Loucy (cell line): Measurements from ENCODE around the gene HOMER1.

Experiments
- H2AFZ ChIP-seq: fragments of 200-600 bp; sonication (generic); 2 replicates; pipeline ENCODE4 v1.6.0; 2016; ENCODE audit warnings: antibody characterized with exemption, mild to moderate bottlenecking, low read length, moderate library complexity
- H3F3A ChIP-seq: fragments of 200-600 bp; 2 replicates; pipeline ENCODE4 v1.6.0; 2016; ENCODE audit warnings: antibody characterized with exemption, low read depth, mild to moderate bottlenecking
- H3K27me3 ChIP-seq: fragments of 200-600 bp; sonication (generic); 2 replicates; pipeline ENCODE4 v1.6.1; 2014; ENCODE audit warnings: low read length, mild to moderate bottlenecking; ENCODE audit not compliant: insufficient read depth, poor library complexity, severe bottlenecking
- H3K36me3 ChIP-seq: fragments of 200-600 bp; sonication (generic); 2 replicates; pipeline ENCODE4 v1.6.1; 2016; ENCODE audit warnings: low read length; ENCODE audit not compliant: insufficient read depth
- H3K4me1 ChIP-seq: fragments of 200-600 bp; sonication (generic); 2 replicates; pipeline ENCODE4 v1.5.1; 2014; ENCODE audit warnings: low read length, mild to moderate bottlenecking; ENCODE audit not compliant: insufficient read depth, poor library complexity, severe bottlenecking
- H3K4me2 ChIP-seq: fragments of 200-600 bp; sonication (generic); 2 replicates; pipeline ENCODE4 v1.6.0; 2014; ENCODE audit warnings: antibody characterized with exemption, low read length, low read depth, mild to moderate bottlenecking; ENCODE audit not compliant: poor library complexity, severe bottlenecking
- H3K4me3 ChIP-seq: fragments of 200-600 bp; sonication (generic); 2 replicates; pipeline ENCODE4 v1.5.1; 2014; ENCODE audit warnings: low read length, mild to moderate bottlenecking, mixed read lengths; ENCODE audit not compliant: poor library complexity, severe bottlenecking
- H3K79me2 ChIP-seq: fragments of 200-600 bp; sonication (generic); 2 replicates; pipeline ENCODE4 v1.6.1; 2014; ENCODE audit warnings: low read length; ENCODE audit not compliant: insufficient read depth
- H3K9ac ChIP-seq: fragments of 200-600 bp; sonication (generic); 2 replicates; pipeline ENCODE4 v1.6.0; 2014; ENCODE audit warnings: mild to moderate bottlenecking, low read depth, low read length, moderate library complexity; ENCODE audit not compliant: poor library complexity, severe bottlenecking
- H3K9me2 ChIP-seq: fragments of 200-600 bp; sonication (generic); replicated peaks from 2 replicates; pipeline ENCODE4 v1.6.1; 2016; ENCODE audit warnings: low read depth, low read length, mixed read lengths
- H3K9me3 ChIP-seq: fragments of 200-600 bp; sonication (generic); 2 replicates; pipeline ENCODE4 v1.6.1; 2014; ENCODE audit warnings: mild to moderate bottlenecking, antibody characterized with exemption, low read length, low read depth; ENCODE audit not compliant: insufficient read depth
- H4K20me1 ChIP-seq: fragments of 200-600 bp; sonication (generic); 2 replicates; pipeline ENCODE4 v1.6.0; 2014; ENCODE audit warnings: antibody characterized with exemption, low read length, mild to moderate bottlenecking; ENCODE audit not compliant: insufficient read depth, poor library complexity, severe bottlenecking
- EZH2phosphoT487 ChIP-seq: fragments of 200-600 bp; IDR thresholded peaks from 2 replicates; pipeline ENCODE4 v1.6.1; 2018; ENCODE audit warnings: antibody characterized with exemption, mild to moderate bottlenecking, moderate library complexity, borderline replicate concordance
- TF ChIP-seq, protein P1 (sequence below): fragments of 200-600 bp; sonication (generic); conservative IDR thresholded peaks from 2 replicates; pipeline ENCODE4 v1.5.1; 2014; ENCODE audit warnings: mild to moderate bottlenecking, antibody characterized with exemption, low read length

Gene HOMER1

GRCh38 chr5:79509244-79509885 is 4.6 kb downstream of the HOMER1 start:
- H3K9me3 ChIP-seq = no peaks in the 10 kb centered on the region
- H3K9me2 ChIP-seq = no peaks in the 10 kb centered on the region
- no peaks in the 10 kb centered on the region for H3K27me3 ChIP-seq
- no peaks in the 10 kb centered on the region for H3K36me3 ChIP-seq
- H4K20me1 ChIP-seq = peaks cover 11% of the 10 kb centered on the region
- peaks cover 10% of the 10 kb centered on the region; the same call in 1 of the 2 replicates for H3F3A ChIP-seq
- peak overlapping the region; percentile 74 for H3K9ac ChIP-seq
- H2AFZ ChIP-seq = no peak overlapping the region
- H3K4me3 ChIP-seq = peak overlapping the region; percentile 92
- H3K4me2 ChIP-seq = peak overlapping the region; percentile 84
- H3K79me2 ChIP-seq = peaks cover 68% of the 10 kb centered on the region
- no peak for TF ChIP-seq EZH2phosphoT487
- TF ChIP-seq, protein P1, sequence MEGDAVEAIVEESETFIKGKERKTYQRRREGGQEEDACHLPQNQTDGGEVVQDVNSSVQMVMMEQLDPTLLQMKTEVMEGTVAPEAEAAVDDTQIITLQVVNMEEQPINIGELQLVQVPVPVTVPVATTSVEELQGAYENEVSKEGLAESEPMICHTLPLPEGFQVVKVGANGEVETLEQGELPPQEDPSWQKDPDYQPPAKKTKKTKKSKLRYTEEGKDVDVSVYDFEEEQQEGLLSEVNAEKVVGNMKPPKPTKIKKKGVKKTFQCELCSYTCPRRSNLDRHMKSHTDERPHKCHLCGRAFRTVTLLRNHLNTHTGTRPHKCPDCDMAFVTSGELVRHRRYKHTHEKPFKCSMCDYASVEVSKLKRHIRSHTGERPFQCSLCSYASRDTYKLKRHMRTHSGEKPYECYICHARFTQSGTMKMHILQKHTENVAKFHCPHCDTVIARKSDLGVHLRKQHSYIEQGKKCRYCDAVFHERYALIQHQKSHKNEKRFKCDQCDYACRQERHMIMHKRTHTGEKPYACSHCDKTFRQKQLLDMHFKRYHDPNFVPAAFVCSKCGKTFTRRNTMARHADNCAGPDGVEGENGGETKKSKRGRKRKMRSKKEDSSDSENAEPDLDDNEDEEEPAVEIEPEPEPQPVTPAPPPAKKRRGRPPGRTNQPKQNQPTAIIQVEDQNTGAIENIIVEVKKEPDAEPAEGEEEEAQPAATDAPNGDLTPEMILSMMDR = no peak
- peaks cover 77% of the 10 kb centered on the region for H3K4me1 ChIP-seq

DNA sequence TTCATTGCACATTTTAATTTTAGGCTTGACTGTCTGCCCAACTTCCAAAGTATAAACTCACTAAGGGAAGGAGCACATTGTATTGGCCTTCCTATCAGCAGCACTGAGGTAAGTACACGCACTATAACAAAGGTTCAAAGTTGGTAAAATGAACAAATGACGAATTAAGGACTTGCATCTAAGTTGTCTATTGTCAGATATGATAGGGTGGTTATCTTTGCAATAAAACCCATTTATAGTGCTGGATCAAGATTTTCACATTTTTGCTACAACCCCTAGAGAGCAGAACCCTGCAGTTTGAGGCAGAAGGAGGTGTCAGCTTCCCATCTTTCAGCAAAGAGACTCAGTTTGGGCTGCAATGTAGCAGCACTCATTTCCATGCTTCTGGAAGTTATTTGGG is 5.1 kb downstream of the HOMER1 start:
- Histone ChIP-seq H3K9me2 (no peaks in the 10 kb centered on the region), H2AFZ (no peak overlapping the region), H3K9me3 (no peaks in the 10 kb centered on the region), H3K4me3 (peak overlapping the region; percentile 92), H3K9ac (peak overlapping the region; percentile 74), H3K79me2 (peaks cover 73% of the 10 kb centered on the region), H3K36me3 (no peaks in the 10 kb centered on the region), H3K27me3 (no peaks in the 10 kb centered on the region), H3K4me1 (peaks cover 83% of the 10 kb centered on the region), H3F3A (peaks cover 10% of the 10 kb centered on the region; the same call in 1 of the 2 replicates), H3K4me2 (peak overlapping the region; percentile 84), H4K20me1 (peaks cover 11% of the 10 kb centered on the region)
- TF ChIP-seq EZH2phosphoT487 = no peak
- TF ChIP-seq, protein P1 = no peak

- Histone ChIP-seq H3K9me2 (no peaks in the 10 kb centered on the region), H3K9me3 (no peaks in the 10 kb centered on the region), H3K79me2 (peaks cover 78% of the 10 kb centered on the region), H3K36me3 (no peaks in the 10 kb centered on the region), H2AFZ (peak overlapping the region; percentile 30; the same call in 1 of the 2 replicates), H4K20me1 (peaks cover 11% of the 10 kb centered on the region), H3K4me2 (peak overlapping the region; percentile 84), H3K9ac (peak overlapping the region; percentile 74), H3F3A (peaks cover 10% of the 10 kb centered on the region; the same call in 1 of the 2 replicates), H3K4me1 (peaks cover 87% of the 10 kb centered on the region), H3K4me3 (peak overlapping the region; percentile 92), H3K27me3 (no peaks in the 10 kb centered on the region)
- TF ChIP-seq, protein P1 = no peak
- TF ChIP-seq EZH2phosphoT487 = no peak
Measured at GRCh38 chr5:79508354-79508753, 5.6 kb downstream of the HOMER1 start.
